ENCODE measurements around the gene FAM120C.

GRCh38 chrX:54182864-54183613 is at the start of gene FAM120C:
- TF ChIP-seq CTCF (IDR thresholded peaks at IDR 0.05) (no peak), POLR2A (IDR thresholded peaks at IDR 0.05) (no peak)

Data from prostate gland (tissue), 2 donors.